Measurements from ENCODE around the gene ARTN.

DNA sequence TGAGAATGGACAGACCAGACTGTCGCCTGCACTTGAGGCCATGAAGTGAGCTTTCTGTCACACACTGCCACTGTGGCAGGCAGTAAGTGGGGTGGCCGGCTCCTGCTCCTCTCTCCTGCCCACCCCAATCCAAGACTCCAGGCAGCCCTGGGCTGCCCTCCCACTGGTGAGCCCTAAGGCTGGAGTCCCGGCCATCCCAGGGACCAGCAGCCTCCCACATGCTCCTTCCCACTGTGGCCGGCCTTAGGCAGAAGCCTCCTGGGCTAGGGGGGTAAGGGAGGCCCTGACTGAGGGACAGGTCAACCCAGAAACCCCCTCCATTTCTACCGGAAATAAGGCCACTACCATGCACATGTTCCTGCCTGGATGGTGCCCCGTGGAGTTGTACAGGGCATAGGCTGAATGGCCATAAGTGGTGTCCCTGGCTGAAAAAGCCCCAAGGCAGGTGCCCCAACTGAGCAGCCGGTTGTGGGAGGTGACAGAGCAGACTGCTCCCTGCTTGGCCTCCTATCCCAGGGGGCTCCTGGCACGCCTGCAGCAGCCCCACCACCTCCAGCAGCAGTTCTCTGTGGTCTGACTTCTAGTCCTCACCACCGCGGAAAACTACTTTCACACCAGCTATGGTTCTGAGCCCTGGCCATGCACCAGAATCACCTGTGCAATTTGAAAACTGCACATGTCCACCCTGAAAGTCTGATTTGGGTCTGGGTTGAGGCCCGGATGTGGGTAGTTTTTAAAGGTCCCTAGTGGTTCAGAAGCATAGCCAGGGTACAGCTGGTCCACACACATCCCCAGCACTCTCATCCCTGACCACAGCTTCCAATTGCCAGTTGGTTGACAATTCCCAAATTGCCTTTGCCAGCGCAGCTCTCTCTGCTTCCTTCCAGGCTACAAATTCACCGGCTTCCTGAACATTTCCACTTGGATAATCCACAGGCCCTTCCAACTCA lies 1.6 kb upstream of the ARTN start:
- TF ChIP-seq, protein P1, sequence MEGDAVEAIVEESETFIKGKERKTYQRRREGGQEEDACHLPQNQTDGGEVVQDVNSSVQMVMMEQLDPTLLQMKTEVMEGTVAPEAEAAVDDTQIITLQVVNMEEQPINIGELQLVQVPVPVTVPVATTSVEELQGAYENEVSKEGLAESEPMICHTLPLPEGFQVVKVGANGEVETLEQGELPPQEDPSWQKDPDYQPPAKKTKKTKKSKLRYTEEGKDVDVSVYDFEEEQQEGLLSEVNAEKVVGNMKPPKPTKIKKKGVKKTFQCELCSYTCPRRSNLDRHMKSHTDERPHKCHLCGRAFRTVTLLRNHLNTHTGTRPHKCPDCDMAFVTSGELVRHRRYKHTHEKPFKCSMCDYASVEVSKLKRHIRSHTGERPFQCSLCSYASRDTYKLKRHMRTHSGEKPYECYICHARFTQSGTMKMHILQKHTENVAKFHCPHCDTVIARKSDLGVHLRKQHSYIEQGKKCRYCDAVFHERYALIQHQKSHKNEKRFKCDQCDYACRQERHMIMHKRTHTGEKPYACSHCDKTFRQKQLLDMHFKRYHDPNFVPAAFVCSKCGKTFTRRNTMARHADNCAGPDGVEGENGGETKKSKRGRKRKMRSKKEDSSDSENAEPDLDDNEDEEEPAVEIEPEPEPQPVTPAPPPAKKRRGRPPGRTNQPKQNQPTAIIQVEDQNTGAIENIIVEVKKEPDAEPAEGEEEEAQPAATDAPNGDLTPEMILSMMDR (conservative IDR thresholded peaks at IDR 0.05) = no peak
- TF ChIP-seq ZFX (IDR thresholded peaks at IDR 0.05) = no peak
